Stimulated activated naive CD8-positive, alpha-beta T cell treated with anti-CD3 and anti-CD28 coated beads, Interleukin-15, Interleukin-2, amounts not matched to agents 100 ng/mL and 50 ng/mL, for 24 hours (primary cell): Measurements from ENCODE around the gene SLC51A.
A peak's percentile ranks its signal among the peaks of the same experiment; 100 is the strongest.
"Not testable (repeated sequence)": the region's sequence is repeated elsewhere in the genome, so short reads cannot be mapped to it uniquely, and the experiment has no call there.

Experiments used
- H3K27ac Mint-ChIP-seq: one replicate; pipeline ENCODE4 v1.8.0; 2021; ENCODE audit warnings: mild to moderate bottlenecking, mixed read lengths
- H3K27me3 Mint-ChIP-seq: one replicate; pipeline ENCODE4 v1.8.0; 2021; ENCODE audit warnings: mixed read lengths
- H3K36me3 Mint-ChIP-seq: one replicate; pipeline ENCODE4 v1.8.0; 2021; ENCODE audit warnings: low read depth, mixed read lengths
- H3K4me1 Mint-ChIP-seq: one replicate; pipeline ENCODE4 v1.8.0; 2021; ENCODE audit warnings: low read depth, mixed read lengths
- H3K4me3 Mint-ChIP-seq: one replicate; pipeline ENCODE4 v1.8.0; 2021; ENCODE audit warnings: mild to moderate bottlenecking, mixed read lengths
- H3K9me3 Mint-ChIP-seq: one replicate; pipeline ENCODE4 v1.8.0; 2021; ENCODE audit warnings: mixed read lengths

SLC51A gene

GRCh38 chr3:196202516-196202970, 13.8 kb upstream of the SLC51A start:
- Mint-ChIP-seq H3K4me1 (peaks cover 25% of the 10 kb centered on the region), H3K9me3 (no peaks in the 10 kb centered on the region), H3K27me3 (peaks cover 6% of the 10 kb centered on the region), H3K36me3 (no peaks in the 10 kb centered on the region), H3K4me3 (no peak overlapping the region), H3K27ac (no peak overlapping the region)

- Mint-ChIP-seq H3K9me3 (no peaks in the 10 kb centered on the region), H3K27me3 (peaks cover 6% of the 10 kb centered on the region), H3K4me1 (peaks cover 25% of the 10 kb centered on the region), H3K27ac (no peak overlapping the region), H3K4me3 (no peak overlapping the region), H3K36me3 (no peaks in the 10 kb centered on the region)
Observed at GRCh38 chr3:196203846-196204245, 12.5 kb upstream of the SLC51A start.

- H3K4me3 Mint-ChIP-seq = not testable (repeated sequence)
Observed at GRCh38 chr3:196205442-196206205, 10.7 kb upstream of the SLC51A start.

GRCh38 chr3:196207159-196207832, 9.0 kb upstream of the SLC51A start:
- Mint-ChIP-seq H3K9me3 (no peaks in the 10 kb centered on the region), H3K4me3 (peak overlapping the region; percentile 74), H3K27me3 (peaks cover 6% of the 10 kb centered on the region), H3K27ac (no peak overlapping the region), H3K36me3 (no peaks in the 10 kb centered on the region), H3K4me1 (peaks cover 25% of the 10 kb centered on the region)

More at GRCh38 chr3:196205442-196206205, 10.7 kb upstream of the SLC51A start:
- not testable (repeated sequence) for H3K9me3 Mint-ChIP-seq, H3K27ac Mint-ChIP-seq, H3K36me3 Mint-ChIP-seq, H3K27me3 Mint-ChIP-seq
- peaks cover 25% of the 10 kb centered on the region for H3K4me1 Mint-ChIP-seq

GRCh38 chr3:196207833-196208607, 8.3 kb upstream of the SLC51A start:
- Mint-ChIP-seq H3K9me3 (no peaks in the 10 kb centered on the region), H3K4me3 (peak overlapping the region; percentile 74), H3K36me3 (no peaks in the 10 kb centered on the region), H3K27me3 (peaks cover 6% of the 10 kb centered on the region), H3K27ac (no peak overlapping the region), H3K4me1 (peaks cover 22% of the 10 kb centered on the region)

- H3K27me3 Mint-ChIP-seq = peaks cover 6% of the 10 kb centered on the region
- H3K36me3 Mint-ChIP-seq = no peaks in the 10 kb centered on the region
- peak overlapping the region; percentile 20 for H3K4me3 Mint-ChIP-seq
- peaks cover 13% of the 10 kb centered on the region for H3K4me1 Mint-ChIP-seq
- H3K9me3 Mint-ChIP-seq = no peaks in the 10 kb centered on the region
- no peak overlapping the region for H3K27ac Mint-ChIP-seq
Observed at GRCh38 chr3:196208942-196209695, 7.2 kb upstream of the SLC51A start.

- H3K36me3 Mint-ChIP-seq, H3K27me3 Mint-ChIP-seq, H3K9me3 Mint-ChIP-seq, H3K4me3 Mint-ChIP-seq: not testable (repeated sequence)
- Mint-ChIP-seq H3K4me1 (peaks cover 12% of the 10 kb centered on the region), H3K27ac (peak overlapping the region; percentile 32)
Observed at GRCh38 chr3:196209944-196210672, 6.2 kb upstream of the SLC51A start.

GRCh38 chr3:196210673-196211556, 5.4 kb upstream of the SLC51A start, which contains the start of gene ZDHHC19:
TSS of gene ZDHHC19 (minus strand) at chr3:196211400. CDS start at chr3:196211315, 85 bp downstream.
- Mint-ChIP-seq H3K9me3 (no peaks in the 10 kb centered on the region), H3K4me3 (no peak within 1 kb of the TSS), H3K27ac (peak within 1 kb of the TSS; percentile 32), H3K4me1 (peaks cover 7% of the 10 kb centered on the region), H3K27me3 (no peaks in the 10 kb centered on the region), H3K36me3 (no peaks in the 10 kb centered on the region)

- H3K36me3 Mint-ChIP-seq = no peaks in the 10 kb centered on the region
Observed at GRCh38 chr3:196214783-196215441, 1.4 kb upstream of the SLC51A start.

GRCh38 chr3:196215493-196216020, 777 bp upstream of the SLC51A start:
- H3K9me3 Mint-ChIP-seq = no peaks in the 10 kb centered on the region
- no peak overlapping the region for H3K27ac Mint-ChIP-seq
- H3K27me3 Mint-ChIP-seq = no peaks in the 10 kb centered on the region
- H3K36me3 Mint-ChIP-seq = no peaks in the 10 kb centered on the region
- H3K4me3 Mint-ChIP-seq = no peak overlapping the region
- H3K4me1 Mint-ChIP-seq = peaks cover 19% of the 10 kb centered on the region

More at GRCh38 chr3:196214783-196215441, 1.4 kb upstream of the SLC51A start:
- Mint-ChIP-seq H3K4me3 (no peak overlapping the region), H3K4me1 (peaks cover 17% of the 10 kb centered on the region), H3K9me3 (no peaks in the 10 kb centered on the region), H3K27me3 (no peaks in the 10 kb centered on the region), H3K27ac (no peak overlapping the region)

- Mint-ChIP-seq H3K27ac (no peak overlapping the region), H3K4me1 (peaks cover 19% of the 10 kb centered on the region), H3K4me3 (no peak overlapping the region), H3K27me3 (no peaks in the 10 kb centered on the region), H3K36me3 (no peaks in the 10 kb centered on the region), H3K9me3 (no peaks in the 10 kb centered on the region)
Observed at GRCh38 chr3:196216681-196217211, 412 bp downstream of the SLC51A start.

GRCh38 chr3:196217307-196218154, 1.2 kb downstream of the SLC51A start:
- H3K4me3 Mint-ChIP-seq = no peak overlapping the region
- H3K27me3 Mint-ChIP-seq = no peaks in the 10 kb centered on the region
- H3K27ac Mint-ChIP-seq = no peak overlapping the region
- H3K36me3 Mint-ChIP-seq = no peaks in the 10 kb centered on the region
- no peaks in the 10 kb centered on the region for H3K9me3 Mint-ChIP-seq
- peaks cover 19% of the 10 kb centered on the region for H3K4me1 Mint-ChIP-seq
